HEK293T (cell line): Measurements from ENCODE around the gene DUSP22.
"Not testable (repeated sequence)": the region's sequence is repeated elsewhere in the genome, so short reads cannot be mapped to it uniquely, and the experiment has no call there.

Experiments used
- CTCF ChIA-PET: fragments of 350-600 bp; formaldehyde crosslinking; extraction: SDS; loops from one replicate; lab custom pipeline; 2021; ENCODE audit warnings: antibody characterized with exemption, inconsistent platforms; lab: Yijun Ruan, JAX
- POLR2A ChIA-PET: fragments of 350-600 bp; formaldehyde crosslinking; extraction: SDS; loops from one replicate; lab custom pipeline; 2020; ENCODE audit warnings: antibody characterized with exemption, inconsistent platforms; lab: Yijun Ruan, JAX
- DNase-seq: peaks from one replicate; pipeline ENCODE4 v3.0.0; 2012; ENCODE audit warnings: mixed read lengths; ENCODE audit errors: extremely low spot score
- ARNT ChIP-seq: fragments of 450-650 bp; IDR thresholded peaks from 2 replicates; pipeline ENCODE4 v1.6.1; 2017; ENCODE audit warnings: mild to moderate bottlenecking
- BHLHE40 ChIP-seq: fragments of 450-650 bp; IDR thresholded peaks from 2 replicates; pipeline ENCODE4 v1.6.1; 2016; ENCODE audit warnings: mild to moderate bottlenecking, moderate library complexity, borderline replicate concordance
- CTBP1 ChIP-seq: fragments of 450-650 bp; IDR thresholded peaks from 2 replicates; pipeline ENCODE4 v1.6.1; 2016; ENCODE audit warnings: borderline replicate concordance
- ELF4 ChIP-seq: fragments of 450-650 bp; IDR thresholded peaks from 2 replicates; pipeline ENCODE4 v1.6.1; 2017; ENCODE audit warnings: antibody characterized with exemption
- FOXA1 ChIP-seq: fragments of 450-650 bp; IDR thresholded peaks from 2 replicates; pipeline ENCODE4 v1.6.1; 2016; ENCODE audit warnings: mild to moderate bottlenecking
- FOXK2 ChIP-seq: fragments of 450-650 bp; IDR thresholded peaks from 2 replicates; pipeline ENCODE4 v1.6.1; 2016; ENCODE audit warnings: mild to moderate bottlenecking
- FOXM1 ChIP-seq: fragments of 450-650 bp; IDR thresholded peaks from 2 replicates; pipeline ENCODE4 v1.6.1; 2017; ENCODE audit warnings: mild to moderate bottlenecking, borderline replicate concordance
- HDGF ChIP-seq: fragments of 450-650 bp; IDR thresholded peaks from 2 replicates; pipeline ENCODE4 v1.6.1; 2017; ENCODE audit warnings: antibody characterized with exemption, borderline replicate concordance
- L3MBTL2 ChIP-seq: fragments of 450-650 bp; conservative IDR thresholded peaks from 2 replicates; pipeline ENCODE4 v1.6.1; 2016; ENCODE audit warnings: mild to moderate bottlenecking
- LEF1 ChIP-seq: fragments of 450-650 bp; IDR thresholded peaks from 2 replicates; pipeline ENCODE4 v1.6.1; 2017; ENCODE audit warnings: mild to moderate bottlenecking, borderline replicate concordance
- NFRKB ChIP-seq: fragments of 450-650 bp; IDR thresholded peaks from 2 replicates; pipeline ENCODE4 v1.6.1; 2016; ENCODE audit warnings: mild to moderate bottlenecking, moderate library complexity
- PKNOX1 ChIP-seq: fragments of 450-650 bp; IDR thresholded peaks from 2 replicates; pipeline ENCODE4 v1.6.1; 2016
- SP1 ChIP-seq: fragments of 450-650 bp; IDR thresholded peaks from 2 replicates; pipeline ENCODE4 v1.6.1; 2017
- SUZ12 ChIP-seq: fragments of 450-650 bp; IDR thresholded peaks from 2 replicates; pipeline ENCODE4 v1.6.1; 2016; ENCODE audit warnings: mild to moderate bottlenecking
- TARDBP ChIP-seq: fragments of 450-650 bp; IDR thresholded peaks from 2 replicates; pipeline ENCODE4 v1.6.1; 2016
- ZNF384 ChIP-seq: fragments of 450-650 bp; IDR thresholded peaks from 2 replicates; pipeline ENCODE4 v1.6.1; 2016

The DUSP22 gene

GRCh38 chr6:282867-283416 is 9.3 kb upstream of the DUSP22 start:
- ChIA-PET CTCF (no interaction called here), POLR2A (no interaction called here)
- TF ChIP-seq LEF1, result no peak
- no peak for TF ChIP-seq TARDBP
- no peak for TF ChIP-seq ARNT
- TF ChIP-seq ELF4, result no peak
- no peak for TF ChIP-seq BHLHE40
- TF ChIP-seq PKNOX1, result no peak
- no peak for TF ChIP-seq NFRKB
- TF ChIP-seq L3MBTL2, result no peak
- TF ChIP-seq ZNF384, result no peak
- TF ChIP-seq SUZ12, result no peak
- no peak for TF ChIP-seq HDGF
- TF ChIP-seq FOXM1, result no peak
- TF ChIP-seq SP1, result no peak
- TF ChIP-seq FOXK2, result no peak
- no peak for TF ChIP-seq CTBP1
- TF ChIP-seq FOXA1, result no peak
- no peak for DNase-seq

GRCh38 chr6:284486-284885 is 7.8 kb upstream of the DUSP22 start:
- ChIA-PET CTCF (no interaction called here), POLR2A (no interaction called here)
- DNase-seq, result no peak
- TF ChIP-seq FOXM1 (no peak), ARNT (no peak), LEF1 (no peak), ELF4 (no peak), PKNOX1 (no peak), SUZ12 (no peak), SP1 (no peak), NFRKB (no peak), CTBP1 (no peak), FOXK2 (no peak)

- DNase-seq, result no peak
- CTCF ChIA-PET, result no interaction called here
- no peak for TF ChIP-seq PKNOX1
- no peak for TF ChIP-seq BHLHE40
- TF ChIP-seq NFRKB, result no peak
- no peak for TF ChIP-seq ARNT
- TF ChIP-seq FOXA1, result no peak
- no peak for TF ChIP-seq LEF1
- TF ChIP-seq FOXK2, result no peak
- no peak for TF ChIP-seq FOXM1
- TF ChIP-seq TARDBP, result no peak
- no peak for TF ChIP-seq SP1
- no peak for TF ChIP-seq L3MBTL2
- no peak for TF ChIP-seq ELF4
- POLR2A ChIA-PET, result no interaction called here
These were observed 7.1 kb upstream of the DUSP22 start for GRCh38 chr6:285030-285771.

GRCh38 chr6:285902-286301 is 6.4 kb upstream of the DUSP22 start:
- POLR2A ChIA-PET, CTCF ChIA-PET, DNase-seq: not testable (repeated sequence)

GRCh38 chr6:286681-287488 is 5.4 kb upstream of the DUSP22 start:
- no peak for DNase-seq
- POLR2A ChIA-PET, result no interaction called here
- TF ChIP-seq L3MBTL2 (no peak), SUZ12 (no peak), FOXK2 (no peak), PKNOX1 (no peak), ARNT (no peak)
- CTCF ChIA-PET, result no interaction called here

- no peak for TF ChIP-seq ZNF384
- TF ChIP-seq SUZ12, result no peak
- CTCF ChIA-PET, result no interaction called here
- POLR2A ChIA-PET, result no interaction called here
- no peak for DNase-seq
These were observed 4.8 kb upstream of the DUSP22 start for GRCh38 chr6:287489-287860.
